Inferior parietal cortex (tissue), 1 donor: ENCODE data around the gene TLK1.
"Not testable (repeated sequence)": the region's sequence is repeated elsewhere in the genome, so short reads cannot be mapped to it uniquely, and the experiment has no call there.

ENCODE experiments used
- DNase-seq: peaks from one replicate; pipeline ENCODE4 v3.0.0-alpha.2; 2016; ENCODE audit errors: extremely low spot score

The TLK1 gene

GRCh38 chr2:171169333-171169732, 8.6 kb upstream of the TLK1 start:
- no peak for DNase-seq

GRCh38 chr2:171167352-171167997, 6.8 kb upstream of the TLK1 start:
- no peak for DNase-seq

- no peak for DNase-seq
Measured at GRCh38 chr2:171166328-171166983, 5.8 kb upstream of the TLK1 start.

- no peak for DNase-seq
Measured at GRCh38 chr2:171165967-171166327, 5.3 kb upstream of the TLK1 start.

GRCh38 chr2:171163261-171163660, 2.6 kb upstream of the TLK1 start:
- no peak for DNase-seq

- DNase-seq = not testable (repeated sequence)
Measured at GRCh38 chr2:171162522-171163197, 2.0 kb upstream of the TLK1 start.

GRCh38 chr2:171160956-171161740, 455 bp upstream of the TLK1 start:
- DNase-seq = peak; percentile 68

- DNase-seq = no peak
Measured at GRCh38 chr2:171159372-171160118, 1.1 kb downstream of the TLK1 start.

GRCh38 chr2:171158790-171159371, 1.8 kb downstream of the TLK1 start:
- DNase-seq = peak; percentile 79

GRCh38 chr2:171158036-171158789, 2.5 kb downstream of the TLK1 start:
- DNase-seq = no peak

- no peak for DNase-seq
Measured at GRCh38 chr2:171157109-171157500, 3.6 kb downstream of the TLK1 start.

- DNase-seq = no peak
Measured at GRCh38 chr2:171154348-171154747, 6.3 kb downstream of the TLK1 start.

- DNase-seq = no peak
Measured at GRCh38 chr2:171150694-171151285, 9.9 kb downstream of the TLK1 start.

GRCh38 chr2:171149986-171150693, 10.6 kb downstream of the TLK1 start:
- DNase-seq = no peak

- DNase-seq = no peak
Measured at GRCh38 chr2:171149171-171149938, 11.3 kb downstream of the TLK1 start.

GRCh38 chr2:171147081-171147480, 13.6 kb downstream of the TLK1 start:
- no peak for DNase-seq

GRCh38 chr2:171146633-171147032, 14.1 kb downstream of the TLK1 start:
- DNase-seq = no peak

- DNase-seq = no peak
Measured at GRCh38 chr2:171146071-171146470, 14.6 kb downstream of the TLK1 start.

- DNase-seq = no peak
Measured at GRCh38 chr2:171143670-171144062, 17.0 kb downstream of the TLK1 start.
